HG02642 (cell line): ENCODE data around the gene ARHGEF6.
"Not testable (repeated sequence)": the region's sequence is repeated elsewhere in the genome, so short reads cannot be mapped to it uniquely, and the experiment has no call there.

Source experiments
- ATAC-seq: cut with Tn5 transposase; IDR thresholded peaks from one replicate; pipeline ENCODE4 v1.9.1; 2021; ENCODE audit warnings: mild to moderate bottlenecking; ENCODE audit not compliant: unreplicated experiment, poor library complexity

Gene ARHGEF6, protein sequence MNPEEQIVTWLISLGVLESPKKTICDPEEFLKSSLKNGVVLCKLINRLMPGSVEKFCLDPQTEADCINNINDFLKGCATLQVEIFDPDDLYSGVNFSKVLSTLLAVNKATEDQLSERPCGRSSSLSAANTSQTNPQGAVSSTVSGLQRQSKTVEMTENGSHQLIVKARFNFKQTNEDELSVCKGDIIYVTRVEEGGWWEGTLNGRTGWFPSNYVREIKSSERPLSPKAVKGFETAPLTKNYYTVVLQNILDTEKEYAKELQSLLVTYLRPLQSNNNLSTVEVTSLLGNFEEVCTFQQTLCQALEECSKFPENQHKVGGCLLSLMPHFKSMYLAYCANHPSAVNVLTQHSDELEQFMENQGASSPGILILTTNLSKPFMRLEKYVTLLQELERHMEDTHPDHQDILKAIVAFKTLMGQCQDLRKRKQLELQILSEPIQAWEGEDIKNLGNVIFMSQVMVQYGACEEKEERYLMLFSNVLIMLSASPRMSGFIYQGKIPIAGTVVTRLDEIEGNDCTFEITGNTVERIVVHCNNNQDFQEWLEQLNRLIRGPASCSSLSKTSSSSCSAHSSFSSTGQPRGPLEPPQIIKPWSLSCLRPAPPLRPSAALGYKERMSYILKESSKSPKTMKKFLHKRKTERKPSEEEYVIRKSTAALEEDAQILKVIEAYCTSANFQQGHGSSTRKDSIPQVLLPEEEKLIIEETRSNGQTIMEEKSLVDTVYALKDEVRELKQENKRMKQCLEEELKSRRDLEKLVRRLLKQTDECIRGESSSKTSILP

DNA sequence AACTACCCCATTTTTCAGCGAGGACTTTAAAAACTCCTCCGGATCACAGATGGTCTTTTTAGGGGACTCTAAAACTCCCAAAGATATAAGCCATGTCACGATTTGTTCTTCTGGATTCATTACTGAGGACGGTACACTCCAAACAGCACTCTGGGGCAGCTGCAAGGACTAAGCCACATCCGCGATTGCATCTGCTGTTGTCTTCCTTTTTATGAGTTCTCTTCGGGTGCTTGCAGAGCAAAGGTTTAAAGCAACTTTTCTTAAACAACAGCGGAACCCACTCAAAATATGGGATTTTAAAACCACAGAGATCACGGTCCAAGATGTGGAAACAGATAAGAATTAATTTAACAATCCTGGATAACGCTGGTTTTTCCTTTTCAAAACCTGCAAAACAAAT lies at the start of gene ARHGEF6:
Gene ARHGEF6, minus strand, starts transcription at position 170 of the 400 bp plus-strand sequence. Its CDS starts 50 bp downstream, at position 120.
- no peak for ATAC-seq

DNA sequence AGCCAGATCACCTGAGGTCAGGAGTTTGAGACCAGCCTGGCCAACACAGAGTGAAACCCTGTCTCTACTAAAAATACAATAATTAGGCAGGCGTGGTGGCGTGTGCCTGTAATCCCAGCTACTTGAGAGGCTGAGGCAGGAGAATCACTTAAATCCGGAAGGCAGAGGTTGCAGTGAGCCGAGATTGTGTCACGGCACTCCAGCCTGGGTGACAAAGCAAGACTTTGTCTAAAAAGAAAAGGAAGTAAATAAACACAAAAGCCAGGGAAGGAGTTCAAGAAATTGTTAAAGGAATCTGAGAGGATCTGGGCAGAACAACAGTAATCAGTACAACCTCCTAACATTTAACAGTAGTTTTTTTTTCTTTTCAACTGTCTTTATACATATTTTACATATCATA lies 48.7 kb upstream of the ARHGEF6 start:
- no peak for ATAC-seq

DNA sequence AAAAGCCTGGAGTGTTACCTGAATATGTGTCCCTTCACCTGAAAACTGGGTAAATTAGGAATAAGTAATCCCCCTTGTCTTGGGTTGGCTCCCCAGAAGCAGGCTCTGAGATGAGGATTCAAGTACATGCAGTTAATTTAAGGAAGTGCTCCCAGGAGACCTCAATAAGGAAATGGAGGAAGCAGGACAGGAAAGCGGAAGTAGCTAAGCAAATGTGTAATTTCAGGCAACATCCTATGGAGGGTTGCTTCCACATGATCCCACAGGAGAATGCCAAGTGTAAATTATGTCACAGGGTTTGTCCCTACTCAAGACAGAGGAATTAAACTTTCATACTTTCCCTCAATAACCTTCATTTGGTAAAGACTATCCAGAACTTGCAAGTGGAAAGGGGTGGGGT lies 48.1 kb upstream of the ARHGEF6 start:
- no peak for ATAC-seq

DNA sequence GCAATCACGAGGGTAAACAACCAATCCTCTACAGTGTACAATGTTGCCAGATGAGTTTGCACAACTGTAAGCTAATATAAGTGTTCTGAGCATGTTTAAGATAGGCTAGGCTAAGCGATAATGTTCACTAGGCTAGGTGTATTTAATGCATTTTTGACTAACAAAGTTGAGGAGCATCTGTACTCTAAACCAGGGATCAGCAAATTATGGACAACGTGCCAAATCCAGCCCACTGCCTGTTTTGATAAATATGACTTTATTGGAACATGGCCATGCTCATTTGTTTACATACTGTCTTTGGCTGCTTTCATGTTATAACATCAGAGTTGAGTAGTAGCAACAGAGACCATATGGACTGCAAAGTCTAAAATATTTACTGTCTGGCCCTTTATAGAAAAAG lies 46.3 kb upstream of the ARHGEF6 start:
- no peak for ATAC-seq

DNA sequence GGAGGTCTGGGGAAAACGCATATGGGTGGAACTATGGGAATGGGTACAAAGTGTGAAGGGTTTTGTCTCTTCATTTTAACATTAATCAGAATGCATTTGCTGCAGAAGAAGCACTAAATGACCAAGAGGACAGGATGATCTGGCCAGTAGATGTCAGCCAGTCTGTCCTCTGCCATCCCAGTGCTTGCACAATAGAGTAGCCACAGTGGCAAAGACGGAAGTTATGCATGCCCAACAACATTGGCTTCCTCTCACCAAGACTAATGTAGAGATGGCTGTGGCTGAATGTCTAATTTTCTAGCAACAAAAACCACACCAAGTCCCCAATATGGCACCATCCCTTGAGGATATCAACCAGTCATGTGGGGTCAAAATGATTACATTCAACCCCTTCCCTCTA lies 45.0 kb upstream of the ARHGEF6 start:
- ATAC-seq = no peak

DNA sequence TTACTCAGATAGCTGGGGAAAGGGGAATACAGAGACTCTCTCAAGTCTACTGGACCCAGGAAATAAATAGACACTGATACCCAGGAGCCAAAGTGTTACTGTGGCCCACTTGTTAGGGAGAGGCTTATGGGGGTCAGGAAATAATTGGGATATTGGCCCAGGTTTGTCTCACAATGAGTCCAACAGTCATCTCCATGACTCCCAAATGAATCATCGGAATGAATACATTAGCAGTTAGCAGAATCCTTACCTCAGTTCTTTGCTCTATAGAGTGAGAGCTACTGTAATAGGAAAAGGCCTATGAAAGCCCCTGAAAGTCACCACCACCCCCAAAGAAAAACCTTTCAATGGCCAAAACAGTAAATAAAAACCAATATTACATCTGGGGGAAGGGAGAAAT lies 42.4 kb upstream of the ARHGEF6 start:
- no peak for ATAC-seq

DNA sequence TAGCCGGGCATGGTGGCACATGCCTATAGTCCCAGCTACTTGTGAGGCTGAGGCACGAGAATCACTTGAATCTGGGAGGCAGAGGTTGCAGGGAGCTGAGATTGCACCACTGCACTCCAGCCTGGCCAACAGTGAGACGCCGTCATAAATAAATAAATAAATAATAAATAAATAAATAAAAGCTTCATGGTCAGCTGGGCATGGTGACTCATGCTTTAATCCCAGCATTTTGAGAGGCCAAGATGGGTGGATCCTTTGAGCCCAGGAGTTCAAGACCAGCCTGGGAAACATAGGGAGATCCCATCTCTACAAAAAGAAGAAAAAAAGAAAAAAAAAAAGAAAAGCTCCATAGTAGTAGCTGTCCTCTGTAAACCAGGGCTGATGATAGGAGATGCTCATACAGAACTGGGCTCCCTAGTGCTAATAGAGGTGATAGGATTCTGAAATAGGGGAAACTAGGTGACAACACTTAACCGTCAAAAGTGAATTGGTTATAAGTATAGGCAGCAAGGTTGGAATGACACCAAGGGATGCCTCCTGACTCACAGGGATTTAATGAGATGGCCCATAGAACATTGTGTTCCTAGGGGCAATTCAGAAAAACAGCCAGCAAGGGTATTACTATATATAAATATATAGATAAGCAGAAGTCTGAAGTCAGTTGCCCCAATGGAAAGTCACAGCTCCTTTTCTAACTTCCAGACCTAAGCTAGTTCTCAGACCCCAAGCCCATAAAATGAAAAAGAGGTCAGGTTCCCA lies 41.8 kb upstream of the ARHGEF6 start:
- ATAC-seq = no peak

DNA sequence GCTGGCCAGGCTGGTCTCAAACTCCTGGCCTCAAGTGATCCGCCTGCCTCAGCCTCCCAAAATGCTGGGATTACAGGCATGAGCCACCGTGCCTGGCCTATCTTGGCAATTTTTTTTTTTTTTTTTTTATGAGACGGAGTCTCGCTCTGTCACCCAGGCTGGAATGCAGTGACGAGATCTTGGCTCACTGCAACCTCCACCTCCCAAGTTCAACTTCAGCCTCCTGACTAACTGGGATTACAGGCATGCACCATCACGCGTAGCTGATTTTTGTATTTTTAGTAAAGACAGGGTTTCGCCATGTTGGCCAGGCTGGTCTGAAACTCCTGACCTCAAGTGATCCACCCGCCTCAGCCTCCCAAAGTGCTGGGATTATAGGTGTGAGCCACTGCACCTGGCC lies 39.0 kb upstream of the ARHGEF6 start:
- not testable (repeated sequence) for ATAC-seq

DNA sequence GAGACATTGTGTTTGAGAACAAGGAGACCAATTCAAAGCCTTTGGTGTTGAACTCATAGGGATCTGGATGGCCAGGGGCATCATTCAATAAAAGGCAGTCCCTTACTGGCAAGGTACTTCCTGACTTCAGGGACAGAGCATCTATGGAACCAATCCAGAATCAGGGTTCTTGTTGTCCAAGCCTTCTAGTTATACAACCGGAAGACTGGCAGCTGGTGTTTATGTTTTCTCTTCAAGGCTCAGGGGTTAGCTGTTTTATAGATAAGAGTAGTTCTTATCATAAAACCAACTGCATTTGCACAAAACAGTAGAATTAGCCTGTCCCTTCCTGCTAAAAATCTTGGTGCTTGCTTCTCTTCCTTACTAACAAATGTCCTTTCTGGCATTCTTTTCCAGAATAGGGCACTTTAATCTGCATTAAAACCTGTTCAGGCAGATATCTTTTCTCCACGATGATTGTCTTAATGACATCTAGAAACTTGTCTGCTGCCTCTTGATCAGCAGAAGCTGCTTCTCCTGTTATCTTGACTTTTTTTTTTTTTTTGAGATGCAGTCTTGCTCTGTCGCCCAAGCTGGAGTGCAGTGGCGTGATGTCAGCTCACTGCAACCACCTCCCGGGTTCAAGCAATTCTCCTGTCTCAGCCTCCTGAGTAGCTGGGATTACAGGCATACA lies 38.4 kb upstream of the ARHGEF6 start:
- no peak for ATAC-seq

DNA sequence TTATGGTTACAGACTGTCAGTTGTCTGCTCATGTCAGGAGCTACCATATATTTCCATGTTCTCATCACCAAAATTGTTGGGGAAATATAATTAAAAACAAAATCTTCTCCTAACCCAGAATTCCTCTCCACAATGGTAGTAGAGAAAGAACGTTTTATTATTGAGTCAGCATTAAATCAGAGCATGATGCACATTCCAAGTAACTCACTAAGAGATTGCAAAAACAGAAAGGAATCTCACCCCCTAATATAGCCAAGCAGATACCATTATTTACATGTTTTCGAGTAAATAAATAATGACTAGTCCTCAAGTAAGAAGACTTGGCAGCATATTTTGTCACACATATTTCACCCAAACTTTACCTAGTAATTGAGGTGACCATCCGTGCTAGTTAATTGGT lies 36.2 kb upstream of the ARHGEF6 start:
- no peak for ATAC-seq

DNA sequence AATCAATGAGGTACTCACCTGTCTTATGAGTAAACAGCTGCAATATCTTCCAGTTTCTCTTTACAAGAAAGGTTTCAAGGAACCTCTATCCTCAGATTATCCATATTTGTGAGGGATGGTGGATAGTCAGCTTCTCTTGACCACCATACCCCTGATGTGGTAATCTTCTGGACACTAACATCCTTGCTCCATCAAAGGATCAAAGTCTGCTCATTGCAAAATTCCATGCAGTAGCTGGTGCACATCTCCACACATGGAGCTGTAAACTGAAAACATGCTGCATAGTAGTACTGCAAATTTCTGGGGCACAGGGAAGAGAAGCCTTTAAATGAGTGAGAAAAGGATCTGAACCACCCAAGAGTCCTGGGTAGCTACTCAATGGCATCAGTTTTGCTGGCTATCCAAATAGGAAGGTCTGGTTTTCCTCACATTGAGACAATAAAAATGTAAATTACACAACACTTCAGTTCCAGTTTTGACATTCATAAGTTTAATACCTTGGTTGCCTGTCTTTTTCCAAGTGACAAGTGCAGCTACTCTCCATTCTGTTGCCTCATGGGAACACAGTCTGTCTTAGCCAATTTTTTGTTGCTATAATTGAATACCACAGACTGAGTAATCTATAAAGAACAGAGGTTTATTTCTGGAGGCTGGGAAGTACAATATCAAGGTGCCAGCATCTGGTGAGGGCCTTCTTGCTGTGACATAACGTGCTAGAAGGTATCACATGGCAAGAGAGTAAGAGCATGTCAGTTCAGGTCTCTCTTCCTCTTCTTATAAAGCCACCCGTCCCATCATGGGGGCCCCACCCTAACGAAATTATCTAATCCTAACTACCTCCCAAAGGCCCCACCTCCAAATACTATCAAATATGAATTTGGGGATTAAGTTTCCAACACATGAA lies 34.4 kb upstream of the ARHGEF6 start:
- ATAC-seq = no peak

DNA sequence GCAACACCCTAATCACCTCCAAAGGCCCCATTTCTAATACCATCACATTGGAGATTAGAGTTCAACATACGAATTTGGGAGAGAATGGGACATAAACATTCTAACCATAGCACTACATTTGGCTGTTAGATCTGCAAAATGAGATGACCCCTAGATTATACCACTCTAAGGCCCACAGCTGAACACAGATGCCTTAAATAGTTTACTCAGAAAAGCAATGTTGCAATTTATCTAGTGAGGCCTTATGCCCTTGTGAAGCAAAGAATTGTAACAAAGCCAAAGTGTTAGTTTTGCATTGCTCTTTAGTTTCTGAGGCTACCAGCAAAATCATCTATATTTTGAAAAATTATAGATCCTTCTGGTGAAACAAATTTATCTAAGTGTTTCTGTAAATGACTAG lies 31.6 kb upstream of the ARHGEF6 start:
- no peak for ATAC-seq

DNA sequence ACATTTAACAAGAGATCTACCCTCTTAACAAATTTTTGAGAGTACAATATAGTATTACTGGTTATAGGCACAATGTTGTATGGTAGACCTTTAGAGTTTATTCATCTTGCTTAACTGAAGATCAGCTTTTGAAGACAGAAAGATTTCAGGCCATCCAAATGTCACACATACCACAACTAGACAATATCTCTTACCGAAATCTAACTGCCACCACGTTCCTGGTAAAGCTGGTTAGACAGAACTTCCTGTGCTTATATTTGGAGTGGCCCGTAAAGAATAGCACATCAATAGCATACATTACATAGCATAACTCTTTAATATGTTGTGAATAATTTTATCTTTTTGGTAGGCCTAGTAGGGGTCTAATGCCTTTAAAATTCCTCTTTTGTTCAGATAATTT lies 29.8 kb upstream of the ARHGEF6 start:
- no peak for ATAC-seq

DNA sequence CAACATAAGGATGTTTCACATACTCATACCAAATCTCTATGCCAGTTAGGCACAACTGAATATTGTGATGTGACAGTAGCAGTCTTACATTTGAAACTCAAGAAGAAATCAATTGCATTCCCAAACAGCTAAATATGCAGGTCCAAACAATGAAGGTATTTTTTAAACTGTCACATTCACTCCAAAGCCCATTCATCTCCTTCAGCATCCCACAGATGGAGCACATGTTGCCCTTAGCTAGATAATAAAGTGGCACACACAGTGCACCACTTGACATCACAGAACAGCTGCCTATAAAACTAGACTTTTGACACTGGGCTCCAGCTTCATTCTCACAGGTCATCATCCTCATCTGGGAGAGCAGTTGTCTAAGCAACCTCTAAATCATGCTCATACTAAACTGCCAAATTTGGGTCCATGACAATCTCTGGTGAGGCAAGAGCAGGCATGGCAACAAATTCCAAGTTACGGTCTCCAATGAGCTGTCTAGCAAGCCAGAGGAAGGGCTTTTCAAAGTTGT lies 26.2 kb upstream of the ARHGEF6 start:
- ATAC-seq = no peak

DNA sequence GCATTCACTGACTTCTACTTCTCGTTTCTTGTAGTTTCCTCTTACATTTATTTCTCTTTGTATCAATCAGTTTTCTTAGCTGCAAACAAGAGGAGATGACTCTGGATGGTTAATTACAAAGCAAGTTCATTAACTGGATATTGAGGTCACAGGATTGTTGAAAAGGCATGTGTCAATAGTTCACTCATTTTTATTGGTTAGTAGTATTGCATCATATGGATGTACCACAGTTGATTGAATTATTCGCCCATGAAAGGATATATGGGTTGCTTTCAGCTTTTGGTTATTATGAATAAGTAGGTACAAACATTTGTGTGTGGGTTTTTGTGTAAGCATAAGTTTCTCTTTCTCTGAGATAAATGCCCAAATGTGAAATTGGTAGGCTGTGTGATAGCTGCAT lies 21.8 kb upstream of the ARHGEF6 start:
- ATAC-seq = no peak

DNA sequence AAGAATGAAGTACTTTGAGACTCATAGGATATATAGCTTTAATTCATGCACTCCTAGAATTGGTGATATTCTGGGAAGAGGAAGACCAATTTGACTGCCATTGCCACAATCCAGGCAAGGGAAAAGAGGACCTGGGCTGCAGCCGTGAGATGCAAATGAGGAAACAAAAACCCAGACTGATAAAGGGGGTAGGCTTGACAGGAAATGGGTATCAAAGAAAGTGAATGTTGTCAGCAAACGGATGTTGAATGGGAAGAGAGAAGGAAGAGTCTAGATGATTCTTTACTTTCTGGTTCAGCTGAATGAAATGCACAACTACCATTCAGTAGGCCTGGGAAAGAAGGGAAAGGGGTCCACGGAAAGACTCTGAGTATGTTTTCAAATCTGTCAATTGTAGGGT lies 17.1 kb upstream of the ARHGEF6 start:
- no peak for ATAC-seq

DNA sequence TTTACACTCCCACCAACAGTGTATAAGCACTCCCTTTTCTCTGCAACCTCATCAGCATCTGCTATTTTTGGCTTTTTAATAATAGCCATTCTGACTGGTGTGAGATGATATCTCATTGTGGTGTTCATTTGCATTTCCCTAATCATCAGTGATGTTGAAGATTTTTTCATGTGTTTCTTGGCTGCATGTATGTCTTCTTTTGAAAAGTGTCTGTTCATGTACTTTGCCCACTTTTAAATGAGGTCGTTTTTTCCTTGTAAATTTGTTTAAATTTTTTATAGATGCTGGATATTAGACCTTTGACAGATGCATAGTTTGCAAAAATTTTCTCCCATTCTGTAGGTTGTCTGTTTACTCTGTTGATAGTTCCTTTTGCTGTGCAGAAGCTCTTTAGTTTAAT lies 14.4 kb upstream of the ARHGEF6 start:
- not testable (repeated sequence) for ATAC-seq

DNA sequence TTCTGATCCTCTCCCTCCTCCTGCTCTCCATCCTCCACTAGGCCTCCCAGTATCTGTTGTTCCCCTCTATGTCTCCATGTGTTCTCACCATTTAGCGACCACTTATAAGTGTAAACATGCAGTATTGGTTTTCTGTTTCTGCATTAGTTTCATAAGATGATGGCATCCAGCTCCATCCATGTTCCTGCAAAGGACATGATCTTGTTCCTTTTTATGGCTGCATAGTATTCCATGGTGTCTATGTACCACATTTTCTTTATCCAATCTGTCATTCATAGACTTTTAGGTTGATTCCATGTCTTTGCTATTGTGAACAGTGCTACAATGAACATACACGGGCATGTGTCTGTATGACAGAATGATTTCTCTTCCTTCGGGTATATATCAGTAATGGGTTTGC lies 13.9 kb upstream of the ARHGEF6 start:
- not testable (repeated sequence) for ATAC-seq

DNA sequence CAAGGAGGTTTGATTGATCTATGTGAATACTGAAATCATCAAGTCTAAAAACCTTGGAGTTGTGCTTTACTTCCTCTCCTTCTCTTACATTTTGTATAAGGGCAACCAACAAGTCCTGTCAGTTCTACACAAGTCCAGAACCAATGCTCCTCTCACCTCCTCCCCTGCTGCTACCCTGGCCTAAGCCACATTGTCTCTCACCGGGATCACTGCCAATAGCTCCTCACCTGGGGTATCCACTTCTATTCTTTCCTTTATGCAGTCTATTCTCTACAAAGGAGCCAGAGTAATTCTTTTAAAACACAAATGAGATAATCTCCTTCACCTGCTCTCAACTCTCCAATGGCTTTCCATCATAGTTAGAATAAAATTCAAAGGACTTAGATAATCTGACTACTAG lies 13.3 kb upstream of the ARHGEF6 start:
- ATAC-seq = no peak
